BJ (cell line): ENCODE data around the gene ELL3. TPM values are rescaled to one million over a fixed set of nuclear protein-coding genes. Genes with fewer than 3 reads are reported as not detected.
A peak's percentile ranks its signal among the peaks of the same experiment; 100 is the strongest.
"Not testable (repeated sequence)": the region's sequence is repeated elsewhere in the genome, so short reads cannot be mapped to it uniquely, and the experiment has no call there.

Experiments
- CTCF ChIA-PET: fragments of 350-600 bp; formaldehyde crosslinking; extraction: SDS; loops from one replicate; lab custom pipeline; 2021; ENCODE audit warnings: antibody characterized with exemption, inconsistent platforms; lab: Yijun Ruan, JAX
- POLR2A ChIA-PET: fragments of 300-600 bp; sonication (Branson Sonifier 250); formaldehyde crosslinking; extraction: SDS; loops from one replicate; lab custom pipeline; 2021; ENCODE audit warnings: antibody characterized with exemption; lab: Charles Lee
- DNase-seq: peaks from one replicate; pipeline ENCODE4 v3.0.0-alpha.2; 2011; ENCODE audit warnings: low read depth
- H3K27me3 ChIP-seq: 2 replicates; pipeline ENCODE4 v1.6.0; 2011; ENCODE audit warnings: low read length; ENCODE audit not compliant: control insufficient read depth, insufficient read depth
- H3K36me3 ChIP-seq: 2 replicates; pipeline ENCODE4 v1.5.1; 2011; ENCODE audit warnings: low read length; ENCODE audit not compliant: control insufficient read depth, insufficient read depth
- H3K4me3 ChIP-seq: 2 replicates; pipeline ENCODE4 v1.5.1; 2011; ENCODE audit warnings: low read depth, mild to moderate bottlenecking, control low read depth, low read length
- polyA plus RNA-seq: library from polyadenylated mRNA; depleted of rRNA; stranded (reverse); fragments of >200 nt; gene quantifications from 2 replicates; pipeline ENCODE4 v1.2.3, GENCODE V29; 2011
- TF ChIP-seq, protein P1 (sequence below): IDR thresholded peaks from 2 replicates; pipeline ENCODE4 v1.5.1; 2011; ENCODE audit warnings: low read depth, mild to moderate bottlenecking, control low read depth, inconsistent platforms, low read length, moderate library complexity; ENCODE audit not compliant: insufficient read depth

Gene ELL3
- polyA plus RNA-seq, 1 experiment = 2.0 TPM

DNA sequence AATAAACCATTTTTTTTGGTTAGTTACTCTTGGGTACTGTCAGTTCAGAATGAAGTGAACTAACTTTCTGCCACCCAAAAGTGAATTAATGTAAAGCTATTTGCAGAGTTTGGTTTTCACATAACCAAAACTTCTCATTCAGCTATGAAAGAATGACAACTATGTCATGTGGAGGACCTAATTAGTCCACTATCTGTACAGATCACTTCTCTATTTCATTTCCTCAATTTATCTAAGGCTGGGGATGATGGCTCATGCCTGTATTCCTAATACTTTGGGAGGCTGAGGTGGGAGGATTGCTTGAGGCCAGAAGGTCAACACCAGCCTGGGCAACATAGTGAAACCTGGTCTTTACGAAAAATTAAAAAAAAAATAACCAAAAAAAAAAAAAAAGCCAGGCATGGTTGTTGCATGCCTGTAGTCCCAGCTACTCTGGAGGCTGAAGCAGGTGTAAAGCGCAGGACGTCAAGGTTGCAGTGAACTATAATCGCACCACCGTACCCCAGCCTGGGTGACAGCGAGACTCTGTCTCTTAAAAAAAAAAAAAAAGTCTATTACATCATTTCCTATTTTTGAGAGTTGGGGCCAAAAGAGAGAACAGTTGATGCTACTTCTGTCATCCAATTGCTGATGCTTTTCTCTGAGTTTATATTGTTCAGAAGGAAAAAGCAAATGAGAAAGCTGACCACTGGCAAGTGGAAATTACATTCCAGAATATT is 32.4 kb upstream of the ELL3 start:
- Histone ChIP-seq H3K27me3 (no peaks in the 10 kb centered on the region), H3K36me3 (peaks cover 27% of the 10 kb centered on the region), H3K4me3 (no peak overlapping the region)
- POLR2A ChIA-PET = no interaction called here
- DNase-seq = no peak
- CTCF ChIA-PET = interaction anchor here (1.3 kb wide), 1 partner anchor 8 kb away, joined by 3 read pairs; no protein-coding TSS in a partner anchor
- TF ChIP-seq, protein P1, sequence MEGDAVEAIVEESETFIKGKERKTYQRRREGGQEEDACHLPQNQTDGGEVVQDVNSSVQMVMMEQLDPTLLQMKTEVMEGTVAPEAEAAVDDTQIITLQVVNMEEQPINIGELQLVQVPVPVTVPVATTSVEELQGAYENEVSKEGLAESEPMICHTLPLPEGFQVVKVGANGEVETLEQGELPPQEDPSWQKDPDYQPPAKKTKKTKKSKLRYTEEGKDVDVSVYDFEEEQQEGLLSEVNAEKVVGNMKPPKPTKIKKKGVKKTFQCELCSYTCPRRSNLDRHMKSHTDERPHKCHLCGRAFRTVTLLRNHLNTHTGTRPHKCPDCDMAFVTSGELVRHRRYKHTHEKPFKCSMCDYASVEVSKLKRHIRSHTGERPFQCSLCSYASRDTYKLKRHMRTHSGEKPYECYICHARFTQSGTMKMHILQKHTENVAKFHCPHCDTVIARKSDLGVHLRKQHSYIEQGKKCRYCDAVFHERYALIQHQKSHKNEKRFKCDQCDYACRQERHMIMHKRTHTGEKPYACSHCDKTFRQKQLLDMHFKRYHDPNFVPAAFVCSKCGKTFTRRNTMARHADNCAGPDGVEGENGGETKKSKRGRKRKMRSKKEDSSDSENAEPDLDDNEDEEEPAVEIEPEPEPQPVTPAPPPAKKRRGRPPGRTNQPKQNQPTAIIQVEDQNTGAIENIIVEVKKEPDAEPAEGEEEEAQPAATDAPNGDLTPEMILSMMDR = no peak

DNA sequence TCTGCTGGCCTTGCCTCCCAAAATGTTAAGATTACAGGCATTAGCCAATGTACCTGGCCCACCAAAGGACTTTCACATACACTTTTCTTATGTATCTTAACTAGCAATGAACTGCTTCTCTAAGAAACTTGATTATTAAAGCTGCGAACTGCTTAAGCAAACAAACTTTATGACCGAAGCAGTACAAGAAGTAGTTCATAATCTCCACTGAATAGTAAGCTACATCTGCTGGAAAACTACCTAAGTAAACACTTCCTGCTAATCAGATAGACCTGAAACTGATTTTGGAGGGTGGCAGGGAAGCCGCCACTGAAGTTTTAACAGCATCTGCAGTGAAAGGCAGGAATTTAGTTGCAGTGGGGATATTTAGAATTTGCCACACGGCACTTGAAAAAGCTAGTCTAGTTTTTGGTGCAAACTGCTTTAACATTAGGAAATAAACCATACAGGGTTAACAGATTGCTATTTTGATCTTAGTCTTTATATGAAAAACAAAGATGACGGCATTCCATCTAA is 31.7 kb upstream of the ELL3 start:
- Histone ChIP-seq H3K4me3 (no peak overlapping the region), H3K27me3 (no peaks in the 10 kb centered on the region), H3K36me3 (peaks cover 27% of the 10 kb centered on the region)
- ChIA-PET CTCF (no interaction called here), POLR2A (no interaction called here)
- TF ChIP-seq, protein P1 = no peak
- DNase-seq = no peak

DNA sequence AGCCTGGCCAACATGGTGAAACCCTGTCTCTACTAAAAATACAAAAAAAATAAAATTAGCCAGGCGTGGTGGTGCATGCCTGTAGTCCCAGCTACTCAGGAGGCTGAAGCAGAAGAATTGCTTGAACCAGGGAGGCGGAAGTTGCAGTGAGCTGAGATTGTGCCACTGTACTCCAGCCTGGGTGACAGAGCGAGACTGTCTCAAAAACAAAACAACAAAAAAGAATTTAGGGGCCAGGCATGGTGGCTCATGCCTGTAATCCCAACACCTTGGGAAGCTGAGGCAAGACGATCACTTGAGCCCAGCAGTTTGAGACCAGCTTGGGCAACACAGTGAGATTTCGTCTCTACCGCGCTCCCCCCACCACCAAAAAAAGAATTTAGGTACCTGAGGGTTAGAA is 25.9 kb upstream of the ELL3 start:
- CTCF ChIA-PET = interaction anchor here (0.9 to 1.1 kb wide), 2 partner anchors 12 to 22 kb away, joined by 3 to 4 read pairs; partner anchors contain the start of gene MFAP1
- H3K27me3 ChIP-seq, POLR2A ChIA-PET, DNase-seq, H3K4me3 ChIP-seq, H3K36me3 ChIP-seq: not testable (repeated sequence)

DNA sequence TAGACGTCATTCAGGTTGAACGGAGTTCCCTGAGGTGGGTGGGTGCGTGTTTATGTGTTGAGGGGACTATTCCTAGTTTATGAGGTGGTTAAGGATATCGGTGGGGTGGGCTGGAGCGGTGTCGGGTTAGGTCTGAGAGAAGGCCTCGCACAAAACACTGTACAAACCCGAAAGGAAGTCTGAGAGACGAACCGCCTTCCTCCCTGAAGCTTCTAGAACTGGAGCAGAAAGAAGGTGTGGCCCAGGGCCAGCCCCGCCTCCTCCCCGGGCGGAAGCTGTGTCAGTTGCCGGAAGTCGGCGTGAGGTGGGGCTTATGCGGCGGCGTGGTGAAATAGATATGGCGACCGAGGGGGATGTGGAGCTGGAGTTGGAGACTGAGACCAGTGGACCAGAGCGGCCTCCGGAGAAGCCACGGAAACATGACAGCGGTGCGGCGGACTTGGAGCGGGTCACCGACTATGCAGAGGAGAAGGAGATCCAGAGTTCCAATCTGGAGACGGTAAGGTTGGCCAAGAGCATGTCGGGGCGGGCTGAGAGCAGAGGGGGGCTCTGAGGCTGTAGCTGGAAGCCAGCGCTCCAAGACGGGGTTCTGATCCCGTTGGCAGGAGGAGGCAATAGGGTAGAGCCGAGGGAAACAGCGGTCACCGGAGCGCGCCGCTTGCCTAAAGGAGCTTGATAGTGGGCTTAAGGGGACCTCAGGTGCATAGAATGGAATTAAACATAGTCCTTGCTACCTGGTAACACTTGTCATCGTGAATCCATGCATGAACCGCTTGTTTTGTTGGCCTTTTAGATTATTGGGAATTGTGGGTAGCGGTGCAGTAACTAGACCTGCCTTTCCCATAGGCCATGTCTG is 23.7 kb upstream of the ELL3 start, which contains the start of gene HYPK:
Gene HYPK (plus strand): TSS at position 314 of the 856 bp plus-strand sequence. CDS start 24 bp downstream, at position 338.
- TF ChIP-seq, protein P1 = no peak
- Histone ChIP-seq H3K36me3 (peaks cover 15% of the 10 kb centered on the region), H3K4me3 (peak within 1 kb of the TSS; percentile 81), H3K27me3 (no peaks in the 10 kb centered on the region)
- DNase-seq = peak; percentile 47
- ChIA-PET POLR2A (interaction anchor here (0.9 kb wide), 1 partner anchor 24 kb away, joined by 3 read pairs; the partner anchor contains the start of gene MFAP1), CTCF (interaction anchor here (1.0 to 1.5 kb wide), 5 partner anchors 9 to 29 kb away, joined by 3 to 5 read pairs (median 3); partner anchors contain the start of gene ELL3)

DNA sequence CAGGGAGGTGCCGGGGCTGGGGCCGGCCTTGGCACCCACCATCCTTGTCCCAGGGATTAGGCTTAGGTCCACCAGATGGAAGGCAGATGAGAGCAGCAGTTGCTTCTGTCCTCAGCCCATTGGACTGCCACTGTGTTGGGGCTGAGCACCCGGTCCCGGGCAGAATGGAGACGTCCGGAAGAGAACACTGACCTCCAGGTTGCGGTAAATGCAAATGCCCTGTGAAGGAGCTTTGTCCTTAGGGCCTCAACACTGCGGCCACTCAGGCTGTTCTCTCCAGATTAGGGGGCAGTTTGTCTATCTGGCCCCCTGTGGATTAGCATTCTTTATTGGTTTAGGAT is 23.1 kb upstream of the ELL3 start, which contains the start of gene SERINC4:
Gene SERINC4 (minus strand): TSS at position 276 of the 341 bp plus-strand sequence. CDS start 234 bp downstream, at position 42.
- DNase-seq = no peak
- TF ChIP-seq, protein P1 = no peak
- peaks cover 16% of the 10 kb centered on the region for H3K36me3 ChIP-seq
- ChIA-PET POLR2A (no interaction called here), CTCF (interaction anchor here (1.0 to 1.5 kb wide), 3 partner anchors 8 to 29 kb away, joined by 3 to 5 read pairs (median 4); partner anchors contain the start of gene ELL3)
- no peaks in the 10 kb centered on the region for H3K27me3 ChIP-seq
- H3K4me3 ChIP-seq = peak within 1 kb of the TSS; percentile 81
